ENCODE results near the gene CIRBP. TPM values are rescaled to one million over a fixed set of nuclear protein-coding genes. Genes with fewer than 3 reads are reported as not detected.

CIRBP gene
- total RNA-seq, 1 experiment from 2014 or later: 331 TPM

GRCh38 chr19:1287354-1288225 lies 18.5 kb downstream of the CIRBP start:
- Mint-ChIP-seq H3K27ac (ENCODE audit: unreplicated experiment) (no peak overlapping the region), H3K4me1 (ENCODE audit: low read depth, unreplicated experiment) (peaks cover 8% of the 10 kb centered on the region)

GRCh38 chr19:1288226-1288612 lies 19.1 kb downstream of the CIRBP start:
- no peaks in the 10 kb centered on the region for H3K27me3 ChIP-seq (replicated peaks; ENCODE audit: control insufficient read depth, insufficient read depth, low read length)

More at GRCh38 chr19:1287354-1288225, 18.5 kb downstream of the CIRBP start:
- H3K27me3 Mint-ChIP-seq (ENCODE audit: insufficient read depth, unreplicated experiment): no peaks in the 10 kb centered on the region
- BruUV-seq (replicated peaks): no TSS peak
- peaks cover 7% of the 10 kb centered on the region for H3K36me3 Mint-ChIP-seq (ENCODE audit: insufficient read depth, unreplicated experiment)
- peak overlapping the region; percentile 80 for H3K4me3 Mint-ChIP-seq (ENCODE audit: unreplicated experiment)
- no peaks in the 10 kb centered on the region for H3K9me3 ChIP-seq
- peak in 1 of 2 experiments; percentile 39 for DNase-seq
- H3K27me3 ChIP-seq (replicated peaks; ENCODE audit: control insufficient read depth, insufficient read depth, low read length): no peaks in the 10 kb centered on the region
- ChIA-PET POLR2A (no interaction called here), CTCF (no interaction called here)
- H3K9me3 Mint-ChIP-seq (ENCODE audit: unreplicated experiment): no peaks in the 10 kb centered on the region
- intact Hi-C loops (cut with micrococcal nuclease; ENCODE audit: unreplicated experiment): no loop called here
- H3K36me3 ChIP-seq (ENCODE audit: control insufficient read depth, insufficient read depth, low read length): no peaks in the 10 kb centered on the region
- H3K4me3 ChIP-seq (ENCODE audit: low read depth, low read length): peak overlapping the region; percentile 72
- peaks cover 59% of the 10 kb centered on the region for H3K4me1 ChIP-seq
- TF ChIP-seq CTCF (IDR thresholded peaks at IDR 0.05; ENCODE audit: insufficient read depth in 1 of 2, low read depth in 1 of 2, low read length in 1 of 2, severe bottlenecking in 1 of 2, unreplicated experiment in 1 of 2): no peak

More at GRCh38 chr19:1288226-1288612, 19.1 kb downstream of the CIRBP start:
- intact Hi-C loops (cut with micrococcal nuclease; ENCODE audit: unreplicated experiment): no loop called here
- Mint-ChIP-seq H3K27ac (ENCODE audit: unreplicated experiment) (no peak overlapping the region), H3K36me3 (ENCODE audit: insufficient read depth, unreplicated experiment) (peaks cover 7% of the 10 kb centered on the region), H3K27me3 (ENCODE audit: insufficient read depth, unreplicated experiment) (no peaks in the 10 kb centered on the region), H3K4me3 (ENCODE audit: unreplicated experiment) (no peak overlapping the region), H3K4me1 (ENCODE audit: low read depth, unreplicated experiment) (peaks cover 8% of the 10 kb centered on the region), H3K9me3 (ENCODE audit: unreplicated experiment) (no peaks in the 10 kb centered on the region)
- TF ChIP-seq CTCF (IDR thresholded peaks at IDR 0.05; ENCODE audit: insufficient read depth in 1 of 2, low read depth in 1 of 2, low read length in 1 of 2, severe bottlenecking in 1 of 2, unreplicated experiment in 1 of 2): no peak
- peaks cover 53% of the 10 kb centered on the region for H3K4me1 ChIP-seq
- no peak overlapping the region; the same call in 1 of the 2 replicates for H3K4me3 ChIP-seq (ENCODE audit: low read depth, low read length)
- no peak for DNase-seq
- POLR2A ChIA-PET: no interaction called here
- CTCF ChIA-PET: no interaction called here
- no peaks in the 10 kb centered on the region for H3K36me3 ChIP-seq (ENCODE audit: control insufficient read depth, insufficient read depth, low read length)
- no TSS peak for BruUV-seq (replicated peaks)
- H3K9me3 ChIP-seq: no peaks in the 10 kb centered on the region
